ENCODE measurements around the gene GP9. TPM values are rescaled to one million over a fixed set of nuclear protein-coding genes. Genes with fewer than 3 reads are reported as not detected.

GP9 gene
- total RNA-seq, 1 experiment from 2014 or later: not detected

DNA sequence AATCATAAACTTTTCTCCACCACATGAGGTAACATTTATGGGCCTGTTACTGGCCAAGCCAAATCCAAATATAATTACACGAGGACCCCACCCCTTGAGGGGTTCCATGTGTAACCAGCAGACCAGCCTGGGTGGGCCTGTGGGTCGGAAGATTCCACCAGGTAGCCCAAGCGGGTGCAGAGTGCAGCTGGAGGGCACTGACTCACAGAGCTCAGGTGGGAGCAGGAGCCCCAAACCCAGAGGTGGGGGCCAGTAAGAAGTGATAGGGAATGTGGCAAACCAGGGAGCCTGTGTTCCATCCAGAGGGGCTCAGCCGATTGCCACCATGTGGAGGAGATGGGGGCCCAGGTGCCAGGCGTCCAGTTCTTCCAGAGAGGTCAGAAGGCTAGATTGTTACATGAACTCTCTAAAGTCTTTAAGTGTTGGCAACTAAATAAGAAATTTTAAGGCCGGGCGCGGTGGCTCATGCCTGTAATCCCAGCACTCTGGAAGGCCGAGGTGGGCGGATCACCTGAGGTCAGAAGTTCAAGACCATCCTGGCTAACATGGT is 2.6 kb downstream of the GP9 start:
- Histone ChIP-seq H3K4me1 (ENCODE audit: insufficient read depth, low read length) (no peaks in the 10 kb centered on the region), H3K9me3 (ENCODE audit: control insufficient read depth, low read depth, low read length) (no peaks in the 10 kb centered on the region), H3K23ac (ENCODE audit: insufficient read length, low read depth, low read length) (no peak overlapping the region), H2BK12ac (ENCODE audit: insufficient read length, low read depth, low read length) (no peak overlapping the region), H4K20me1 (ENCODE audit: control insufficient read depth, insufficient read depth, insufficient read length) (no peaks in the 10 kb centered on the region), H3K23me2 (ENCODE audit: insufficient read length, low read depth, low read length, poor library complexity, severe bottlenecking) (no peaks in the 10 kb centered on the region), H3K56ac (ENCODE audit: insufficient read length, low read depth, low read length) (no peak overlapping the region), H4K91ac (ENCODE audit: insufficient read length, low read depth, low read length) (no peak overlapping the region), H3K4ac (ENCODE audit: low read depth, low read length) (no peak overlapping the region), H3K79me1 (ENCODE audit: insufficient read depth, low read depth, low read length, poor library complexity, severe bottlenecking) (no peaks in the 10 kb centered on the region), H2BK5ac (ENCODE audit: insufficient read length, low read length) (no peak overlapping the region), H4K5ac (ENCODE audit: insufficient read length, low read depth, low read length) (no peak overlapping the region), H3K4me2 (ENCODE audit: insufficient read depth, insufficient read length, low read length) (no peak overlapping the region), H3K79me2 (ENCODE audit: insufficient read depth, low read length) (no peaks in the 10 kb centered on the region), H3K27ac (ENCODE audit: insufficient read length, low read depth, low read length) (no peak overlapping the region), H3K18ac (ENCODE audit: insufficient read length, low read depth, low read length) (no peak overlapping the region), H3K27me3 (ENCODE audit: insufficient read depth, low read length) (no peaks in the 10 kb centered on the region), H2BK15ac (ENCODE audit: low read depth, low read length) (no peak overlapping the region), H2BK20ac (ENCODE audit: low read depth, low read length, poor library complexity, severe bottlenecking) (no peak overlapping the region), H2BK120ac (ENCODE audit: low read depth, low read length, poor library complexity, severe bottlenecking) (no peak overlapping the region), H4K8ac (replicated peaks; ENCODE audit: insufficient read length, low read depth, low read length) (no peak overlapping the region), H2AFZ (ENCODE audit: low read length) (no peak overlapping the region), H3K14ac (ENCODE audit: insufficient read depth, low read length) (no peak overlapping the region), H3K9ac (ENCODE audit: extremely low read depth, insufficient read length, low read length) (no peak overlapping the region), H3T11ph (ENCODE audit: low read length) (no peak overlapping the region), H2AK5ac (ENCODE audit: insufficient read length, low read length) (no peak overlapping the region)
- TF ChIP-seq, protein P1, sequence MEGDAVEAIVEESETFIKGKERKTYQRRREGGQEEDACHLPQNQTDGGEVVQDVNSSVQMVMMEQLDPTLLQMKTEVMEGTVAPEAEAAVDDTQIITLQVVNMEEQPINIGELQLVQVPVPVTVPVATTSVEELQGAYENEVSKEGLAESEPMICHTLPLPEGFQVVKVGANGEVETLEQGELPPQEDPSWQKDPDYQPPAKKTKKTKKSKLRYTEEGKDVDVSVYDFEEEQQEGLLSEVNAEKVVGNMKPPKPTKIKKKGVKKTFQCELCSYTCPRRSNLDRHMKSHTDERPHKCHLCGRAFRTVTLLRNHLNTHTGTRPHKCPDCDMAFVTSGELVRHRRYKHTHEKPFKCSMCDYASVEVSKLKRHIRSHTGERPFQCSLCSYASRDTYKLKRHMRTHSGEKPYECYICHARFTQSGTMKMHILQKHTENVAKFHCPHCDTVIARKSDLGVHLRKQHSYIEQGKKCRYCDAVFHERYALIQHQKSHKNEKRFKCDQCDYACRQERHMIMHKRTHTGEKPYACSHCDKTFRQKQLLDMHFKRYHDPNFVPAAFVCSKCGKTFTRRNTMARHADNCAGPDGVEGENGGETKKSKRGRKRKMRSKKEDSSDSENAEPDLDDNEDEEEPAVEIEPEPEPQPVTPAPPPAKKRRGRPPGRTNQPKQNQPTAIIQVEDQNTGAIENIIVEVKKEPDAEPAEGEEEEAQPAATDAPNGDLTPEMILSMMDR (conservative IDR thresholded peaks at IDR 0.05): no peak
- WGBS (ENCODE audit: extremely low coverage, insufficient read length, low lambda C conversion rate): no CpG with 5 or more reads among the region's 10 CpGs
- no peak overlapping the region; a peak in 1 of 7 replicates for H3K27ac Mint-ChIP-seq
- no peak for DNase-seq
- H3K4me1 Mint-ChIP-seq: peaks cover 2 to 6% of the 10 kb centered on the region in 2 experiments; a peak in 3 of 4 replicates
- H3K36me3 Mint-ChIP-seq (ENCODE audit: insufficient read depth in 1 of 3, low read depth in 3 of 3): no peaks in the 10 kb centered on the region
- no peak overlapping the region for H3K4me3 Mint-ChIP-seq
- H3K9me3 Mint-ChIP-seq: 0 out of 5 replicates have a peak, but pooled peaks cover 0 to 2% of the 10 kb centered on the region in 2 experiments
- peaks cover 3% of the 10 kb centered on the region for H3K27me3 Mint-ChIP-seq (ENCODE audit: low read depth)

All from H9 (cell line).